ENCODE measurements around the gene AP5M1. TPM values are rescaled to one million over a fixed set of nuclear protein-coding genes. Genes with fewer than 3 reads are reported as not detected.

AP5M1 gene
- total RNA-seq, 1 experiment from 2014 or later, result 2.9 TPM

- H3K4me3 ChIP-seq, result no peak overlapping the region
- no peaks in the 10 kb centered on the region for H3K9me3 ChIP-seq
- H3K36me3 ChIP-seq, result peaks cover 12% of the 10 kb centered on the region
- H3K27me3 ChIP-seq, result no peaks in the 10 kb centered on the region
- DNase-seq, result no peak
Measured at GRCh38 chr14:57274551-57274950, 5.8 kb downstream of the AP5M1 start.

- no peaks in the 10 kb centered on the region for H3K9me3 ChIP-seq
- no peak for DNase-seq
- H3K36me3 ChIP-seq, result peaks cover 12% of the 10 kb centered on the region
- no peak overlapping the region for H3K4me3 ChIP-seq
- no peaks in the 10 kb centered on the region for H3K27me3 ChIP-seq
Measured at GRCh38 chr14:57275023-57275664, 6.4 kb downstream of the AP5M1 start.

- no peak for DNase-seq
- no peaks in the 10 kb centered on the region for H3K9me3 ChIP-seq
- H3K27me3 ChIP-seq, result no peaks in the 10 kb centered on the region
- no peak overlapping the region for H3K4me3 ChIP-seq
- peaks cover 12% of the 10 kb centered on the region for H3K36me3 ChIP-seq
Measured at GRCh38 chr14:57277062-57277461, 8.3 kb downstream of the AP5M1 start.

- Histone ChIP-seq H3K36me3 (peaks cover 2% of the 10 kb centered on the region), H3K4me3 (no peak overlapping the region), H3K9me3 (no peaks in the 10 kb centered on the region), H3K27me3 (no peaks in the 10 kb centered on the region)
- DNase-seq, result no peak
Measured at GRCh38 chr14:57287745-57288144, 19.0 kb downstream of the AP5M1 start.

- DNase-seq, result no peak
- no peaks in the 10 kb centered on the region for H3K9me3 ChIP-seq
- H3K36me3 ChIP-seq, result no peaks in the 10 kb centered on the region; the same call in 1 of the 2 replicates
- no peak overlapping the region for H3K4me3 ChIP-seq
- no peaks in the 10 kb centered on the region for H3K27me3 ChIP-seq
Measured at GRCh38 chr14:57290751-57291150, 22.0 kb downstream of the AP5M1 start.

- no peaks in the 10 kb centered on the region; the same call in 1 of the 2 replicates for H3K36me3 ChIP-seq
- H3K27me3 ChIP-seq, result no peaks in the 10 kb centered on the region
- H3K4me3 ChIP-seq, result no peak overlapping the region
Measured at GRCh38 chr14:57291692-57292647, 23.2 kb downstream of the AP5M1 start.

GRCh38 chr14:57293866-57294837 is 25.4 kb downstream of the AP5M1 start:
- Histone ChIP-seq H3K27me3 (no peaks in the 10 kb centered on the region), H3K36me3 (no peaks in the 10 kb centered on the region; the same call in 1 of the 2 replicates), H3K4me3 (no peak overlapping the region), H3K9me3 (no peaks in the 10 kb centered on the region)
- DNase-seq, result no peak

More at GRCh38 chr14:57291692-57292647, 23.2 kb downstream of the AP5M1 start:
- no peak for DNase-seq
- no peaks in the 10 kb centered on the region for H3K9me3 ChIP-seq

GRCh38 chr14:57295239-57295638 is 26.5 kb downstream of the AP5M1 start:
- Histone ChIP-seq H3K36me3 (no peaks in the 10 kb centered on the region; the same call in 1 of the 2 replicates), H3K9me3 (no peaks in the 10 kb centered on the region), H3K4me3 (no peak overlapping the region), H3K27me3 (no peaks in the 10 kb centered on the region)
- DNase-seq, result no peak

- Histone ChIP-seq H3K9me3 (no peaks in the 10 kb centered on the region), H3K36me3 (no peaks in the 10 kb centered on the region), H3K4me3 (no peak overlapping the region), H3K27me3 (no peaks in the 10 kb centered on the region)
- DNase-seq, result no peak
Measured at GRCh38 chr14:57297852-57298251, 29.1 kb downstream of the AP5M1 start.

- no peak for DNase-seq
- Histone ChIP-seq H3K4me3 (no peak overlapping the region), H3K36me3 (no peaks in the 10 kb centered on the region), H3K9me3 (no peaks in the 10 kb centered on the region), H3K27me3 (no peaks in the 10 kb centered on the region)
Measured at GRCh38 chr14:57299511-57299910, 30.7 kb downstream of the AP5M1 start.

- Histone ChIP-seq H3K9me3 (no peaks in the 10 kb centered on the region), H3K4me3 (no peak overlapping the region), H3K36me3 (no peaks in the 10 kb centered on the region), H3K27me3 (no peaks in the 10 kb centered on the region)
- no peak for DNase-seq
Measured at GRCh38 chr14:57302883-57303282, 34.1 kb downstream of the AP5M1 start.

GRCh38 chr14:57314396-57315089 is 45.8 kb downstream of the AP5M1 start:
- Histone ChIP-seq H3K4me3 (no peak overlapping the region), H3K36me3 (no peaks in the 10 kb centered on the region), H3K27me3 (0 out of 2 replicates have a peak, but pooled peaks cover 2% of the 10 kb centered on the region), H3K9me3 (no peaks in the 10 kb centered on the region)
- no peak for DNase-seq

GRCh38 chr14:57317248-57317833 is 48.6 kb downstream of the AP5M1 start:
- Histone ChIP-seq H3K4me3 (no peak overlapping the region), H3K27me3 (0 out of 2 replicates have a peak, but pooled peaks cover 2% of the 10 kb centered on the region), H3K36me3 (no peaks in the 10 kb centered on the region), H3K9me3 (no peaks in the 10 kb centered on the region)
- DNase-seq, result peak; percentile 21

- Histone ChIP-seq H3K27me3 (0 out of 2 replicates have a peak, but pooled peaks cover 2% of the 10 kb centered on the region), H3K36me3 (no peaks in the 10 kb centered on the region), H3K4me3 (no peak overlapping the region), H3K9me3 (no peaks in the 10 kb centered on the region)
- DNase-seq, result no peak
Measured at GRCh38 chr14:57319636-57320192, 50.9 kb downstream of the AP5M1 start.

- Histone ChIP-seq H3K36me3 (no peaks in the 10 kb centered on the region), H3K27me3 (no peaks in the 10 kb centered on the region), H3K9me3 (no peaks in the 10 kb centered on the region), H3K4me3 (no peak overlapping the region)
- no peak for DNase-seq
Measured at GRCh38 chr14:57323721-57324120, 55.0 kb downstream of the AP5M1 start.

Measured in MG63 (cell line).